ENCODE results near the gene DUOXA1.
A peak's percentile ranks its signal among the peaks of the same experiment; 100 is the strongest.

Gene DUOXA1

GRCh38 chr15:45166834-45167630, 37.4 kb upstream of the DUOXA1 start (continued):
- TF ChIP-seq PRDM2 (tag by site-specific recombination; IDR thresholded peaks at IDR 0.05; ENCODE audit: borderline replicate concordance) (no peak), ZNF645 (tag by site-specific recombination; IDR thresholded peaks at IDR 0.05) (no peak), ZFP69B (tag by site-specific recombination; IDR thresholded peaks at IDR 0.05) (no peak), REPIN1 (tag by site-specific recombination; IDR thresholded peaks at IDR 0.05; ENCODE audit: low read depth) (no peak), YY1 (tag by site-specific recombination; IDR thresholded peaks at IDR 0.05) (0 out of 2 replicates have a peak, but pooled peaks have one; percentile 20), ZBTB7A (tag by site-specific recombination; IDR thresholded peaks at IDR 0.05; ENCODE audit: low read depth) (no peak), GLIS2 (tag by site-specific recombination; IDR thresholded peaks at IDR 0.05) (peak; percentile 24; the same call in 1 of the 2 replicates), ZNF571 (tag by site-specific recombination; IDR thresholded peaks at IDR 0.05) (no peak), ZNF169 (tag by site-specific recombination; IDR thresholded peaks at IDR 0.05) (no peak), ZNF248 (tag by site-specific recombination; IDR thresholded peaks at IDR 0.05) (no peak), RBAK (tag by site-specific recombination; IDR thresholded peaks at IDR 0.05) (no peak), ZNF513 (tag by site-specific recombination; IDR thresholded peaks at IDR 0.05) (no peak), ZBTB1 (tag by site-specific recombination; IDR thresholded peaks at IDR 0.05) (no peak), PBX3 (CRISPR knock-in tag; IDR thresholded peaks at IDR 0.05) (no peak), ZNF433 (tag by site-specific recombination; IDR thresholded peaks at IDR 0.05; ENCODE audit: low read depth) (no peak), MEIS1 (CRISPR knock-in tag; IDR thresholded peaks at IDR 0.05; ENCODE audit: borderline replicate concordance) (no peak), HOXC10 (CRISPR knock-in tag; IDR thresholded peaks at IDR 0.05) (no peak), ZNF514 (tag by site-specific recombination; IDR thresholded peaks at IDR 0.05) (no peak), PRDM10 (tag by site-specific recombination; IDR thresholded peaks at IDR 0.05) (no peak), ZBTB49 (tag by site-specific recombination; IDR thresholded peaks at IDR 0.05; ENCODE audit: low read depth) (no peak), ZXDB (tag by site-specific recombination; IDR thresholded peaks at IDR 0.05) (peak; percentile 35; the same call in 1 of the 2 replicates), ZNF580 (tag by site-specific recombination; IDR thresholded peaks at IDR 0.05) (no peak), ZBTB48 (tag by site-specific recombination; IDR thresholded peaks at IDR 0.05) (peak; percentile 93; the same call in 1 of the 2 replicates)

Data from HEK293 (cell line).